ENCODE measurements around the gene NFX1. TPM values are rescaled to one million over a fixed set of nuclear protein-coding genes. Genes with fewer than 3 reads are reported as not detected.

Gene NFX1
- total RNA-seq, 1 donor from 2014 or later: 45.0 TPM

DNA sequence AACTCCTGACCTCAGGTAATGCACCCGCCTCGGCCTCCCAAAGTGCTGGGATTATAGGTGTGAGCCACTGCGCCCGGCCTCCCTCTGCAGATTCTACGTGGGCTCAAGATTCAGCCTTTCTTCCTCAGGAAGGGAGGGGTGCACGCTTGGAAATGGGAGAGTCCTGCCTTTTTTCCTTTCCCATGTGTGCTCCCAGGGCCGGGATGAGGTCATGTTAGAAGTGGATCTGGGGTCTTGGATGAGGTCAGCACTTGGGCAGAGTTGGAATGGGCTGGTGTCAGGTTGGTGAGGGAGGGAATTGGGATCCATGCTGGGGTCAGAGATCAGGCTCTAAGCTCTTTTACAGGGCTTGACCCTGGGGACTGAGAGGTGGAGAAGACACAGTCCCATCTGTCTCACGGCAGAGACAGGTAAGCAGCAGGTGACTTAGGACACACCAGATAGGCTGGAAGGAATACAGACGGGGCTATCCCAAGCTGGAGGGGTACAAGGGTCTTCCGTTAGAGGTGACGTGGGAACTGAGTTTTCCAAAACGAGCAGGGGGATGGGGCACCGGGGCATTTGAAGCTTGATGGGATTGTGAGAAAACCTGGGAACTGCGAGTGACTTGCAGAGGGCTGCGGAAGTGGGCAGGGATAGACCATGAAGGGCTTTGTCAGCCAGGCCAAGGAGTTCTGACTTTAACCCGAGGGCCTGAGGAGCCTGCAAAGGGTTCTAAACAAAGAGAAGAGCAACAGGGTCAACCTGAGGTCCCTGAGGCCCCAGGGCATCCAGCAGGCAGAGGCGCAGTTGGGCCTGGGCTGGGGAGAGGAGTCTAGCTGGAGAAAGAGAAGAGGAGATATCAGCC lies 113.8 kb downstream of the NFX1 start:
- intact Hi-C loops (cut with DNase I): no loop called here
- H3K27ac ChIP-seq: no peak overlapping the region
- no peaks in the 10 kb centered on the region for H3K36me3 ChIP-seq
- no peaks in the 10 kb centered on the region for H3K4me1 ChIP-seq
- DNase-seq (no peak), ATAC-seq (peak; percentile 8)
- no peaks in the 10 kb centered on the region for H3K27me3 ChIP-seq
- TF ChIP-seq CTCF (IDR thresholded peaks at IDR 0.05): no peak
- H3K4me3 ChIP-seq: no peak overlapping the region
- no peaks in the 10 kb centered on the region for H3K9me3 ChIP-seq

GRCh38 chr9:33404788-33405362 lies 114.6 kb downstream of the NFX1 start:
- no peak for DNase-seq
- H3K36me3 ChIP-seq: no peaks in the 10 kb centered on the region
- H3K4me1 ChIP-seq: no peaks in the 10 kb centered on the region
- no peaks in the 10 kb centered on the region for H3K9me3 ChIP-seq
- no peak overlapping the region for H3K4me3 ChIP-seq
- H3K27ac ChIP-seq: no peak overlapping the region
- TF ChIP-seq CTCF (IDR thresholded peaks at IDR 0.05): no peak
- intact Hi-C loops (cut with DNase I): no loop called here
- no peaks in the 10 kb centered on the region for H3K27me3 ChIP-seq
- peak; percentile 59 for ATAC-seq

GRCh38 chr9:33407061-33407460 lies 116.7 kb downstream of the NFX1 start:
- intact Hi-C loops (cut with DNase I): no loop called here
- no peak for TF ChIP-seq CTCF (IDR thresholded peaks at IDR 0.05)
- DNase-seq (no peak), ATAC-seq (no peak)
- no peaks in the 10 kb centered on the region for H3K9me3 ChIP-seq
- no peak overlapping the region for H3K4me3 ChIP-seq
- no peaks in the 10 kb centered on the region for H3K36me3 ChIP-seq
- no peaks in the 10 kb centered on the region for H3K27me3 ChIP-seq
- H3K4me1 ChIP-seq: no peaks in the 10 kb centered on the region
- H3K27ac ChIP-seq: no peak overlapping the region

DNA sequence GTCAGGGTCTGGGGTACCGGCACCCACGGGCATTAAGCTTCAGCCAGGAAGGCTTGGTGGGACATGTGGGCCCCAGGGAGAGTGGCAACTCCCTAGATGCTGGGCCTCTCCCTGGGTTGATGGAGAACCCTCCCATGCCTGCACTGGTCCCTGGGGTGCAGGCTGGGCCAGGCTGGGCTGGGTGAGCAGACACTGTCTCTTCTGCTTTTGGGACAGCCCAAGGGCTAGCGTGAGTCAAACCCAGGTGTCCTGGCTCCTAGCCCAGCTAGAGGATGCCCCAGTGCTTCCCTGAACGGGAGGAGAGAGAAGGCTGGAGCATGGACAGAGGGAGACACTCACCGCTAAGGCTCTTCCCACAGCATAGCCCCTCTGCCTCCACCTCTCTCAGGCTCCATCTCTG lies 117.8 kb downstream of the NFX1 start:
- no peak for TF ChIP-seq CTCF (IDR thresholded peaks at IDR 0.05)
- Histone ChIP-seq H3K4me3 (no peak overlapping the region), H3K27me3 (no peaks in the 10 kb centered on the region), H3K9me3 (no peaks in the 10 kb centered on the region), H3K4me1 (no peaks in the 10 kb centered on the region), H3K27ac (no peak overlapping the region), H3K36me3 (no peaks in the 10 kb centered on the region)
- no peak for ATAC-seq
- intact Hi-C loops (cut with DNase I): no loop called here
- DNase-seq: no peak

GRCh38 chr9:33414268-33414667 lies 124.0 kb downstream of the NFX1 start:
- Histone ChIP-seq H3K36me3 (no peaks in the 10 kb centered on the region), H3K27ac (no peak overlapping the region), H3K4me3 (no peak overlapping the region), H3K4me1 (peaks cover 23% of the 10 kb centered on the region), H3K9me3 (no peaks in the 10 kb centered on the region), H3K27me3 (no peaks in the 10 kb centered on the region)
- TF ChIP-seq CTCF (IDR thresholded peaks at IDR 0.05): no peak
- intact Hi-C loops (cut with DNase I): no loop called here
- ATAC-seq (peak; percentile 4), DNase-seq (no peak)
